Stimulated activated CD8-positive, alpha-beta memory T cell treated with anti-CD3 and anti-CD28 coated beads, Interleukin-7, amount 100 ng/mL, for 4 hours (primary cell): ENCODE data around the gene PLEKHB1.
A peak's percentile ranks its signal among the peaks of the same experiment; 100 is the strongest.

Experiments
- DNase-seq, 2 donors: peaks; one replicate each; pipeline ENCODE4 v3.0.0-alpha.2; 2020; ENCODE audit warnings: low read depth in 2 of 2

Gene PLEKHB1

GRCh38 chr11:73648121-73648520 lies 1.7 kb downstream of the PLEKHB1 start:
- no peak for DNase-seq

- DNase-seq: no peak
Measured at GRCh38 chr11:73648571-73649046, 2.2 kb downstream of the PLEKHB1 start.

GRCh38 chr11:73649206-73649605 lies 2.8 kb downstream of the PLEKHB1 start:
- no peak for DNase-seq

GRCh38 chr11:73650400-73650799 lies 4.0 kb downstream of the PLEKHB1 start:
- no peak for DNase-seq

- no peak for DNase-seq
Measured at GRCh38 chr11:73651252-73651651, 4.9 kb downstream of the PLEKHB1 start.

- no peak for DNase-seq
Measured at GRCh38 chr11:73651661-73652045, 5.3 kb downstream of the PLEKHB1 start.

- no peak for DNase-seq
Measured at GRCh38 chr11:73652046-73652730, 5.8 kb downstream of the PLEKHB1 start.

- DNase-seq: no peak
Measured at GRCh38 chr11:73652856-73653559, 6.6 kb downstream of the PLEKHB1 start.

- no peak for DNase-seq
Measured at GRCh38 chr11:73653996-73654395, 7.6 kb downstream of the PLEKHB1 start.

- no peak for DNase-seq
Measured at GRCh38 chr11:73654482-73655021, 8.2 kb downstream of the PLEKHB1 start.

GRCh38 chr11:73655686-73656085 lies 9.3 kb downstream of the PLEKHB1 start:
- no peak for DNase-seq

- DNase-seq: no peak
Measured at GRCh38 chr11:73656985-73657384, 10.6 kb downstream of the PLEKHB1 start.

- DNase-seq: no peak
Measured at GRCh38 chr11:73659961-73660360, 13.6 kb downstream of the PLEKHB1 start.

GRCh38 chr11:73660497-73661034 lies 14.2 kb downstream of the PLEKHB1 start:
- DNase-seq: no peak

GRCh38 chr11:73661035-73661628 lies 14.8 kb downstream of the PLEKHB1 start:
- DNase-seq: peak; percentile 68 to 69

- DNase-seq: no peak
Measured at GRCh38 chr11:73662445-73663157, 16.2 kb downstream of the PLEKHB1 start.

- no peak for DNase-seq
Measured at GRCh38 chr11:73663604-73664495, 17.5 kb downstream of the PLEKHB1 start.

GRCh38 chr11:73664877-73665276 lies 18.5 kb downstream of the PLEKHB1 start:
- no peak for DNase-seq

GRCh38 chr11:73667891-73668290 lies 21.5 kb downstream of the PLEKHB1 start:
- DNase-seq: no peak

- DNase-seq: no peak
Measured at GRCh38 chr11:73670808-73671207, 24.4 kb downstream of the PLEKHB1 start.

- no peak for DNase-seq
Measured at GRCh38 chr11:73671701-73672100, 25.3 kb downstream of the PLEKHB1 start.
